Measurements from ENCODE around the gene TBX2.

TBX2 gene

GRCh38 chr17:61369751-61370150 is 29.9 kb upstream of the TBX2 start:
- no peak for DNase-seq

GRCh38 chr17:61371179-61371578 is 28.5 kb upstream of the TBX2 start:
- no peak for DNase-seq

DNA sequence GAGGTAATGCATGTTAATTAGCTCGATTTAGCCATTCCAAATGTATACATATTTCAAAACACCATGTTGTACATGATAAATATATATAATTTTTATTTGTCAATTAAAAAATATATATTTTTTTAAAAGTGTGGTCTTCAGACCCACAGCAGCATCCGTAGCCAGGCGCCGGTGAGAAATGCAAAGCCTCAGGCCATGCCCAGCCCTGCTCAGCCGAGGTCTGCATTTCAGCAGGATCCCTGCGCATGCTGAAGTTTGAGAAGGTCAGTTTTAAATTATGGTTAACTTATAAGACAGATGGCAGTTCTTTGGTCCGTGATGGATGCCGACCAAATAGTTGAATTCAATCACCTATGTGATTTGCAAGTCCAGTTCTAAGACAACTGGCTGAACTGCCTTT is 28.0 kb upstream of the TBX2 start:
- no peak for DNase-seq

DNA sequence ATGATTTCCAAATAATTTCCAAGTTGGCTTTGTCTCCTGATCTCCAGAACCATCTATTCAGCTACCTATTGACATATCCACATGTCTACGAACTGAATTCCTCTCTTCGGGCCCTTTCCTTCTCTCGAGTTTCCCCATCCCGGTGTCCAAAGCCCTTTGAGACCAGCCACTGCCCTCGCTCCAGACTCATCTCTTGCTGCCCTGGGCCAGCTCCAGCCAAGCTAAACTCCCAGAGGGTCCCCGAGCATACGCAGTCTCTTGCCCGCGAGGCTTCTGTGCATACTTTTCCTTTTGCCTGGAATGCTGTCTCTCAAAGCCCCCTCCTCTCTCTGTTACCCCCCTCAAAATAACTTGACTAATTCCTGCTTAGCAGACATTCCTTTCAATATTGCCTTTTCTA is 27.2 kb upstream of the TBX2 start:
- no peak for DNase-seq

- DNase-seq, result no peak
Observed at GRCh38 chr17:61376931-61377838, 22.5 kb upstream of the TBX2 start.

GRCh38 chr17:61378658-61379456 is 20.8 kb upstream of the TBX2 start:
- no peak for DNase-seq

- DNase-seq, result no peak
Observed at GRCh38 chr17:61379457-61380216, 20.0 kb upstream of the TBX2 start.

DNA sequence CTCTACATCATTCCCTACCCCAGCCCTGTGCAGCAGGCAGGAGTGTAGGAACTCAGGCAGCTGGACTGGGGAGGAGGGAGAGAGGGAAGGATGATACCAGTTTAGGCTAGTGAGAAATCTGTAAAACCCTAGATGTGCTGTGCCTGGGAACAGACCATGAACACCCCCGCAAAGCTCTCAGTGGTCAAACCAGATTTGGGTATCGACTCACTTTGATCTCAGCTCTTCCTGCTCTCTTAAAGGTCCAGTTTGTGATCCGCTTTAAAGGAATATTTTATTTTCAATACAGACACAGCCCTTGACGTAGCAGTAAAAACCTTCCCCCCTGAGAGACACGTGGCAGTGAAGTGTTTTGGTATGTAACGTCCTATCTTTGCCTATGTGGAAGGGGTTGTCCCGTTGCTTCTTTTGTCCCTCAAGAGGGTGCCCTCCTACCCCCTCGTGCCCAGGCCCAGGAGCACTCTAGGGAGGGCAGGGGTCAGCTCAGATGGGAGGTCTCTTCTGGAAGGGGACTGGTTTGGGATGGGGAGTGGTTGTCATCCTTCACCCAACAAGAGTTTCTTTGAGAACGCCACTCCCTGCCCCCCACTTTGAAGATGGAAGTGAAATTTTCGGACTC is 19.3 kb upstream of the TBX2 start:
- DNase-seq, result no peak

- DNase-seq, result no peak
Observed at GRCh38 chr17:61380836-61381525, 18.7 kb upstream of the TBX2 start.

DNA sequence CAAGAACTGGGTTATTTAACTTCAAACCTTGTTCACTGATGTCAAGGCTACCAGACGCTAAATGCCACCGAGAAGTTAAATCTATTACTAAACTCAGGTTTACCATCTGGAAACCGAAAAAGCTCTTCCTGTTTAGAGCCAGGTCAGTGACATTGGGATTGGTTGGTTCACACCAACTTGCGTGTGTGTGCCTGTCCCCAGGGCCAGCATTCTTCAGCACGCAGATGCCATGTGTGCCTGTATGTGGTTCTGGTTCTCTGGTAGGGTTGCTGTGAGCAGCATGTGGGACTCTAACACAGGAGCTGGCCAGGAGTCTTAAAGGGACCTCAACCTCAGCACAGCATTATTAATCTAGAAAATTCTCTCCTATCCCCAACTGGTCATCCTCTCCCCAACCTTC is 18.1 kb upstream of the TBX2 start:
- no peak for DNase-seq

DNA sequence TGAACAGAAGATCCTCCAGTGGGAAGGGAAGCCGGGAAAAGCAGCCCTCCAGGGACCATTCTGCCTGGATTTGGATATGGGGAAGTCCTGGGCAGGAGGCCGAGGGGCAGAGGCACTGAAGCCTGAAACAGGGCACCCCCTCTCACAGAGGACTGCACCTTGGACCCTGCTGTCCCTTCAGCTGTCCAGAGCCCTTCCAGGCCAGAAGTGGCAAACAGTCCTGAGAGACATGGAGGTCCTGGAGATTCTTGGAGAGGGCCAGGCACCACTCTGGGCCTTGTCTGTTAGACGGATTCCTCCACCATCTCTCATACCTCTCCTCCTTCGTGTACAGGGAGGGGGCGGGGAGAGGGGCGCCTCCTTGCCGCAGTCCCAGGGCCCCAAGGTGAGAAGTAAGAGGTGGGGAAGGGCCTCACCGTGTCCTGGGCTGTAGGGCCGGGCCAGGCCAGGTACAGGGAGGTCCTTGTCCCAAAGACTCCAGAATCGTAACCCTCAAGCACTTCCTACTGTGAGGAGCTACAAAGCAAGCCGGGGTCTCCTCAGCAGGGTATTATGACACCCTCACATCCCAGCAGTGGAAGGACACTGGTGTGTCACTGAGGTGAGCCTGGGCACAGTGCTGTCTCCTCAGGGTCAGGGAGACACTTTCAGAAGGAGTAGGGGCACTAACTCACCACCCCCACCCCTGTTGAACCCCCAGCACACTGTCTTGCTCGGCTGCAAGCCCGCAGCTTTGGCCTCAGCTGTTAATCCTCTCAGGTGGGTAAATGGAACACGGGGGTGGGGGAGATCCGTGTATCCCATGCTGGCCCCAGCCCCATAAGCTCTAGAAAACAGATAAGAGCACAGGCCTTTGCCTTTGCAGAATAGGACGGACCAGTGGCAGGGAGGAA is 16.6 kb upstream of the TBX2 start:
- DNase-seq, result no peak

- DNase-seq, result no peak
Observed at GRCh38 chr17:61383689-61384201, 15.9 kb upstream of the TBX2 start.

DNA sequence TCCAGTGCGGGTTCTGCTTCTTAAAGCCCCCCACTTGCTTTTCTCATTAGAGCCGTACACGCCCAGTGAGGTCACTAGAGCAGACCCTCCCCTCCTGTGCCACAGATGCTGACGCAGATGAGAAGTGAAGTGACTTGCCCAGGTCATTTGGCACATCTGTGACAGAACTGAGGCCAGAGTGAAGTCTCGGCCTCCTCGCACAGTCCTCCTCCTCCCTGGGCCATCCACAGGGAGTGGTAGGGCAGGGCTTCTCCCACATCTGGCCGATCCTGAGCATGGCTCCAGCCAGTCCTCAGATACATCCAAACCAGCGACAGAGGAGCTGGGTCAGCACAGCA is 15.3 kb upstream of the TBX2 start:
- no peak for DNase-seq

GRCh38 chr17:61384692-61385576 is 14.7 kb upstream of the TBX2 start:
- DNase-seq, result no peak

GRCh38 chr17:61385577-61386236 is 13.9 kb upstream of the TBX2 start:
- no peak for DNase-seq

DNA sequence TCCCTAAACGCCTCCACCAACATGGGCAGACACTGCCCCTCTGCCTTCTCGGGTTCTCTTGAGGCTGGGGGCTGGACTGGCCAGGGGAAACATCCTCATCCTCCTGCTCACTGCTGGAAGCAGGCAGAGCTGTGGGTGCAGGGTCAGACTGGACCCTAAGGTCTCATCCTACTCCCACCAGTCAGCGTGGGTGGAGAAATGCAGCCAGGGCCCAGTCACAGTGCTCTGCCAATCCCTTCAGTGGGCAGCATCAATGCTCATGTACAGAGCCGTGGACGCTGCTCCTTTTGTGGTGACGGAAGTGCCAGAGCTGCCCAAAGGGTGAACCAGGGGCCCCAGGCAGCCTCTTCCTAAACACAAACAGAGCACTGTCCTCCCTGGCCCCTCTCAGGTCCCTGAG is 13.4 kb upstream of the TBX2 start:
- DNase-seq, result no peak

GRCh38 chr17:61387011-61387410 is 12.6 kb upstream of the TBX2 start:
- DNase-seq, result no peak

- DNase-seq, result no peak
Observed at GRCh38 chr17:61387511-61388305, 11.9 kb upstream of the TBX2 start.
